Measurements from ENCODE around the gene HPD.
A peak's percentile ranks its signal among the peaks of the same experiment; 100 is the strongest.
"Not testable (repeated sequence)": the region's sequence is repeated elsewhere in the genome, so short reads cannot be mapped to it uniquely, and the experiment has no call there.

Gene HPD

GRCh38 chr12:121858662-121859572 is at the start of gene HPD:
Gene HPD (minus strand): TSS chr12:121858859. CDS start chr12:121858823, 36 bp downstream.
- no peak for DNase-seq (ENCODE audit: low read depth)

- no peak for DNase-seq (ENCODE audit: low read depth)
These were observed 47.1 kb upstream of the HPD start for GRCh38 chr12:121905746-121906145.

- no peak for DNase-seq (ENCODE audit: low read depth)
These were observed 44.5 kb upstream of the HPD start for GRCh38 chr12:121903202-121903601.

- DNase-seq (ENCODE audit: low read depth): no peak
These were observed 40.9 kb upstream of the HPD start for GRCh38 chr12:121899590-121899989.

- no peak for DNase-seq (ENCODE audit: low read depth)
These were observed 39.6 kb upstream of the HPD start for GRCh38 chr12:121898287-121898686.

GRCh38 chr12:121894633-121895032 is 36.0 kb upstream of the HPD start:
- no peak for DNase-seq (ENCODE audit: low read depth)

GRCh38 chr12:121893961-121894460 is 35.4 kb upstream of the HPD start:
- DNase-seq (ENCODE audit: low read depth): no peak

- no peak for DNase-seq (ENCODE audit: low read depth)
These were observed 34.3 kb upstream of the HPD start for GRCh38 chr12:121892673-121893561.

GRCh38 chr12:121889661-121890060 is 31.0 kb upstream of the HPD start:
- not testable (repeated sequence) for DNase-seq (ENCODE audit: low read depth)

GRCh38 chr12:121889274-121889624 is 30.6 kb upstream of the HPD start:
- no peak for DNase-seq (ENCODE audit: low read depth)

- DNase-seq (ENCODE audit: low read depth): peak; percentile 99
These were observed 30.0 kb upstream of the HPD start, which contains the start of gene PSMD9 for GRCh38 chr12:121888478-121889273. Gene PSMD9 (plus strand): TSS chr12:121888790. CDS start chr12:121888857, 67 bp downstream.

- no peak for DNase-seq (ENCODE audit: low read depth)
These were observed 29.4 kb upstream of the HPD start for GRCh38 chr12:121888083-121888477.

- not testable (repeated sequence) for DNase-seq (ENCODE audit: low read depth)
These were observed 26.5 kb upstream of the HPD start for GRCh38 chr12:121885129-121885528.

GRCh38 chr12:121883315-121883660 is 24.6 kb upstream of the HPD start:
- no peak for DNase-seq (ENCODE audit: low read depth)

GRCh38 chr12:121876080-121876447 is 17.4 kb upstream of the HPD start:
- DNase-seq (ENCODE audit: low read depth): not testable (repeated sequence)

- no peak for DNase-seq (ENCODE audit: low read depth)
These were observed 16.9 kb upstream of the HPD start for GRCh38 chr12:121875582-121875981.

GRCh38 chr12:121874071-121874470 is 15.4 kb upstream of the HPD start:
- no peak for DNase-seq (ENCODE audit: low read depth)

- no peak for DNase-seq (ENCODE audit: low read depth)
These were observed 14.5 kb upstream of the HPD start for GRCh38 chr12:121873216-121873569.

GRCh38 chr12:121872546-121873215 is 14.0 kb upstream of the HPD start:
- peak; percentile 25 for DNase-seq (ENCODE audit: low read depth)

- no peak for DNase-seq (ENCODE audit: low read depth)
These were observed 12.8 kb upstream of the HPD start for GRCh38 chr12:121871467-121871866.

GRCh38 chr12:121869229-121869628 is 10.6 kb upstream of the HPD start:
- not testable (repeated sequence) for DNase-seq (ENCODE audit: low read depth)
